Activated T-cell treated with anti-CD3 and anti-CD28 coated beads, Interleukin-2, amount 50 U/mL, for 4 hours (primary cell): ENCODE results near the gene DNER. TPM values are rescaled to one million over a fixed set of nuclear protein-coding genes. Genes with fewer than 3 reads are reported as not detected.
A peak's percentile ranks its signal among the peaks of the same experiment; 100 is the strongest.
"Not testable (repeated sequence)": the region's sequence is repeated elsewhere in the genome, so short reads cannot be mapped to it uniquely, and the experiment has no call there.

Source experiments
- ATAC-seq, 2 donors: fragments of 200-7000 bp; cut with Tn5 transposase; one replicate each; pipeline ENCODE4 v1.10.0; 2021
- DNase-seq: peaks from one replicate; pipeline ENCODE4 v3.0.0-alpha.2; 2020
- H3K27me3 Mint-ChIP-seq: one replicate; pipeline ENCODE4 v1.8.0; 2021; ENCODE audit warnings: low read depth, mixed read lengths
- H3K36me3 Mint-ChIP-seq: one replicate; pipeline ENCODE4 v1.8.0; 2022; ENCODE audit warnings: mixed read lengths; ENCODE audit not compliant: insufficient read depth
- H3K4me1 Mint-ChIP-seq: one replicate; pipeline ENCODE4 v1.8.0; 2021; ENCODE audit warnings: low read depth, mixed read lengths
- H3K4me3 Mint-ChIP-seq: one replicate; pipeline ENCODE4 v1.8.0; 2021; ENCODE audit warnings: mild to moderate bottlenecking, moderate library complexity, mixed read lengths
- H3K9me3 Mint-ChIP-seq: one replicate; pipeline ENCODE4 v1.8.0; 2021; ENCODE audit warnings: mixed read lengths
- total RNA-seq, 3 donors: library from RNA; stranded (reverse); gene quantifications; one replicate each; pipeline ENCODE4 v1.2.1, GENCODE V29; 2021

The DNER gene
- total RNA-seq, 3 donors from 2014 or later, result not detected

GRCh38 chr2:229728370-229728769 lies 14.0 kb upstream of the DNER start:
- ATAC-seq (no peak), DNase-seq (no peak)
- Mint-ChIP-seq H3K36me3 (no peaks in the 10 kb centered on the region), H3K27me3 (peaks cover 8% of the 10 kb centered on the region), H3K4me3 (no peak overlapping the region), H3K9me3 (no peaks in the 10 kb centered on the region), H3K4me1 (no peaks in the 10 kb centered on the region)

- no peak for ATAC-seq
- no peak overlapping the region for H3K4me3 Mint-ChIP-seq
- no peak for DNase-seq
- H3K9me3 Mint-ChIP-seq, result no peaks in the 10 kb centered on the region
- peaks cover 8% of the 10 kb centered on the region for H3K27me3 Mint-ChIP-seq
- no peaks in the 10 kb centered on the region for H3K36me3 Mint-ChIP-seq
- H3K4me1 Mint-ChIP-seq, result no peaks in the 10 kb centered on the region
Measured at GRCh38 chr2:229726643-229727042, 12.3 kb upstream of the DNER start.

GRCh38 chr2:229725716-229726574 lies 11.6 kb upstream of the DNER start:
- no peaks in the 10 kb centered on the region for H3K4me1 Mint-ChIP-seq
- DNase-seq (no peak), ATAC-seq (no peak)
- H3K4me3 Mint-ChIP-seq, result no peak overlapping the region
- H3K27me3 Mint-ChIP-seq, result peaks cover 8% of the 10 kb centered on the region
- H3K9me3 Mint-ChIP-seq, result no peaks in the 10 kb centered on the region
- H3K36me3 Mint-ChIP-seq, result no peaks in the 10 kb centered on the region

- not testable (repeated sequence) for DNase-seq, H3K4me3 Mint-ChIP-seq, ATAC-seq, H3K9me3 Mint-ChIP-seq, H3K4me1 Mint-ChIP-seq, H3K36me3 Mint-ChIP-seq
- H3K27me3 Mint-ChIP-seq, result peaks cover 26% of the 10 kb centered on the region
Measured at GRCh38 chr2:229723192-229723591, 8.8 kb upstream of the DNER start.

GRCh38 chr2:229719926-229720647 lies 5.7 kb upstream of the DNER start:
- Mint-ChIP-seq H3K4me1 (peaks cover 4% of the 10 kb centered on the region), H3K4me3 (no peak overlapping the region), H3K36me3 (no peaks in the 10 kb centered on the region), H3K9me3 (no peaks in the 10 kb centered on the region), H3K27me3 (peaks cover 48% of the 10 kb centered on the region)
- no peak for ATAC-seq
- no peak for DNase-seq

- ATAC-seq, result no peak
- DNase-seq, result no peak
- Mint-ChIP-seq H3K27me3 (peaks cover 53% of the 10 kb centered on the region), H3K9me3 (no peaks in the 10 kb centered on the region), H3K36me3 (no peaks in the 10 kb centered on the region), H3K4me3 (no peak overlapping the region), H3K4me1 (peaks cover 10% of the 10 kb centered on the region)
Measured at GRCh38 chr2:229718057-229718456, 3.7 kb upstream of the DNER start.

GRCh38 chr2:229715895-229716507 lies 1.6 kb upstream of the DNER start:
- Mint-ChIP-seq H3K4me1 (peaks cover 14% of the 10 kb centered on the region), H3K36me3 (no peaks in the 10 kb centered on the region), H3K4me3 (peak overlapping the region; percentile 30), H3K27me3 (peaks cover 74% of the 10 kb centered on the region), H3K9me3 (peaks cover 6% of the 10 kb centered on the region)
- no peak for DNase-seq
- no peak for ATAC-seq

- Mint-ChIP-seq H3K36me3 (no peaks in the 10 kb centered on the region), H3K4me1 (peaks cover 14% of the 10 kb centered on the region), H3K9me3 (peaks cover 6% of the 10 kb centered on the region), H3K4me3 (peak overlapping the region; percentile 58), H3K27me3 (peaks cover 80% of the 10 kb centered on the region)
- no peak for DNase-seq
- peak; percentile 43 to 54 for ATAC-seq
Measured at GRCh38 chr2:229714736-229715541, 584 bp upstream of the DNER start.

GRCh38 chr2:229713371-229714079 lies 830 bp downstream of the DNER start:
- ATAC-seq (peak; percentile 59 to 65), DNase-seq (no peak)
- H3K4me3 Mint-ChIP-seq, result peak overlapping the region; percentile 64
- no peaks in the 10 kb centered on the region for H3K36me3 Mint-ChIP-seq
- H3K4me1 Mint-ChIP-seq, result peaks cover 14% of the 10 kb centered on the region
- peaks cover 6% of the 10 kb centered on the region for H3K9me3 Mint-ChIP-seq
- peaks cover 77% of the 10 kb centered on the region for H3K27me3 Mint-ChIP-seq

- ATAC-seq (no peak), DNase-seq (no peak)
- no peaks in the 10 kb centered on the region for H3K36me3 Mint-ChIP-seq
- H3K27me3 Mint-ChIP-seq, result peaks cover 70% of the 10 kb centered on the region
- H3K4me1 Mint-ChIP-seq, result peaks cover 14% of the 10 kb centered on the region
- H3K9me3 Mint-ChIP-seq, result peaks cover 6% of the 10 kb centered on the region
- no peak overlapping the region for H3K4me3 Mint-ChIP-seq
Measured at GRCh38 chr2:229712136-229712535, 2.2 kb downstream of the DNER start.

GRCh38 chr2:229708335-229708734 lies 6.0 kb downstream of the DNER start:
- ATAC-seq (no peak), DNase-seq (no peak)
- Mint-ChIP-seq H3K9me3 (peaks cover 6% of the 10 kb centered on the region), H3K4me3 (no peak overlapping the region), H3K36me3 (no peaks in the 10 kb centered on the region), H3K27me3 (peaks cover 50% of the 10 kb centered on the region), H3K4me1 (peaks cover 5% of the 10 kb centered on the region)

- Mint-ChIP-seq H3K9me3 (no peaks in the 10 kb centered on the region), H3K4me1 (no peaks in the 10 kb centered on the region), H3K36me3 (no peaks in the 10 kb centered on the region), H3K27me3 (peaks cover 29% of the 10 kb centered on the region), H3K4me3 (no peak overlapping the region)
- DNase-seq (no peak), ATAC-seq (no peak)
Measured at GRCh38 chr2:229703909-229704630, 10.3 kb downstream of the DNER start.

- ATAC-seq (no peak), DNase-seq (no peak)
- Mint-ChIP-seq H3K36me3 (no peaks in the 10 kb centered on the region), H3K4me1 (no peaks in the 10 kb centered on the region), H3K4me3 (no peak overlapping the region), H3K9me3 (no peaks in the 10 kb centered on the region), H3K27me3 (peaks cover 25% of the 10 kb centered on the region)
Measured at GRCh38 chr2:229701716-229702115, 12.6 kb downstream of the DNER start.
